ENCODE measurements around the gene VSTM4. TPM values are rescaled to one million over a fixed set of nuclear protein-coding genes. Genes with fewer than 3 reads are reported as not detected.

The VSTM4 gene
- total and polyA plus RNA-seq, 2 experiments from 2014 or later: 0.21 to 0.66 TPM

GRCh38 chr10:49139028-49139845 is 23.9 kb upstream of the VSTM4 start:
- no peak for TF ChIP-seq EZH2 (IDR thresholded peaks at IDR 0.05; ENCODE audit: low read depth, unreplicated experiment)
- TF ChIP-seq POLR2AphosphoS5 (IDR thresholded peaks at IDR 0.05; ENCODE audit: low read depth): no peak
- no peak for TF ChIP-seq CTCF (conservative IDR thresholded peaks at IDR 0.05; ENCODE audit: low read depth in 2 of 2)
- TF ChIP-seq NANOG (IDR thresholded peaks at IDR 0.05; ENCODE audit: borderline replicate concordance): no peak
- TF ChIP-seq ETS1 (IDR thresholded peaks at IDR 0.05): no peak
- no peak for TF ChIP-seq JUNB (IDR thresholded peaks at IDR 0.05; ENCODE audit: unreplicated experiment)
- no peak for TF ChIP-seq ZNF462 (CRISPR knock-in tag; IDR thresholded peaks at IDR 0.05)
- TF ChIP-seq REST (IDR thresholded peaks at IDR 0.05; ENCODE audit: unreplicated experiment): no peak
- TF ChIP-seq ZNF331 (CRISPR knock-in tag; IDR thresholded peaks at IDR 0.05; ENCODE audit: low read depth): no peak
- TF ChIP-seq CREB1 (CRISPR knock-in tag; IDR thresholded peaks at IDR 0.05; ENCODE audit: low read depth): no peak
- no peak for TF ChIP-seq EZH2phosphoT487 (IDR thresholded peaks at IDR 0.05; ENCODE audit: unreplicated experiment)
- no peak for TF ChIP-seq ZNF114 (CRISPR knock-in tag; IDR thresholded peaks at IDR 0.05)
- no peak for TF ChIP-seq STAT1 (IDR thresholded peaks at IDR 0.05; ENCODE audit: unreplicated experiment)
- Mint-ChIP-seq H3K27ac (no peak overlapping the region), H3K9me3 (peaks cover 2% of the 10 kb centered on the region; the same call in 1 of the 3 replicates), H3K36me3 (ENCODE audit: low read depth) (peaks cover 2% of the 10 kb centered on the region; the same call in 2 of the 3 replicates), H3K27me3 (ENCODE audit: insufficient read depth, low read depth, poor library complexity) (peaks cover 2% of the 10 kb centered on the region), H3K4me1 (peaks cover 27% of the 10 kb centered on the region), H3K4me3 (no peak overlapping the region)
- H3K27ac ChIP-seq (ENCODE audit: low read depth): no peak overlapping the region
- H3K27me3 ChIP-seq (ENCODE audit: insufficient read depth): no peaks in the 10 kb centered on the region
- no peak for ATAC-seq
- peaks cover 11% of the 10 kb centered on the region for H3K4me1 ChIP-seq (ENCODE audit: insufficient read depth)
- no peak overlapping the region for H3K4me2 ChIP-seq
- H4K20me1 ChIP-seq (replicated peaks; ENCODE audit: insufficient read depth): no peaks in the 10 kb centered on the region
- DNase-seq (ENCODE audit: low spot score): no peak
- no peaks in the 10 kb centered on the region for H3F3A ChIP-seq (replicated peaks; ENCODE audit: low read depth)
- H2AFZ ChIP-seq: no peak overlapping the region
- no peak overlapping the region for H3K4me3 ChIP-seq
- H3K79me2 ChIP-seq (replicated peaks; ENCODE audit: insufficient read depth): no peaks in the 10 kb centered on the region
- peaks cover 6% of the 10 kb centered on the region; the same call in 1 of the 2 replicates for H3K9me2 ChIP-seq (ENCODE audit: insufficient read depth)
- H3K36me3 ChIP-seq (ENCODE audit: insufficient read depth): no peaks in the 10 kb centered on the region; the same call in 1 of the 2 replicates

Data from GM23338 (cell line).